K562 (cell line): ENCODE results near the gene IQUB. TPM values are rescaled to one million over a fixed set of nuclear protein-coding genes. Genes with fewer than 3 reads are reported as not detected.

Source experiments
- ATF3 ChIP-seq, 2 experiments: fragments of 450-650 bp in 1 of 2; sonication (generic) in 1 of 2; formaldehyde crosslinking in 1 of 2; IDR thresholded peaks in 1 of 2; conservative IDR thresholded peaks in 1 of 2; 2 replicates each; pipeline versions ENCODE4 v1.6.1 to v1.8.1; 2016 to 2023; ENCODE audit warnings: mild to moderate bottlenecking in 2 of 2, moderate library complexity in 2 of 2, inconsistent platforms in 1 of 2, missing genetic modification reagents in 1 of 2
- DNMT1 ChIP-seq: fragments of 450-650 bp; IDR thresholded peaks from 2 replicates; pipeline ENCODE4 v1.6.1; 2016; ENCODE audit warnings: antibody characterized with exemption, mild to moderate bottlenecking
- HMG20A ChIP-seq: fragments of 450-650 bp; formaldehyde crosslinking; conservative IDR thresholded peaks from 2 replicates; pipeline ENCODE4 v1.4.0; 2020; ENCODE audit warnings: mild to moderate bottlenecking, mixed read lengths
- HMGN3 ChIP-seq: IDR thresholded peaks from 2 replicates; pipeline ENCODE4 v1.6.1; 2011; ENCODE audit warnings: borderline replicate concordance, low read depth, mild to moderate bottlenecking, mixed read lengths, low read length; ENCODE audit not compliant: insufficient read length; ENCODE audit errors: extremely low read depth
- KLF16 ChIP-seq: IDR thresholded peaks from 2 replicates; pipeline ENCODE4 v1.6.1; 2016; ENCODE audit warnings: antibody characterized with exemption
- MGA ChIP-seq: fragments of 450-650 bp; IDR thresholded peaks from 2 replicates; pipeline ENCODE4 v1.6.1; 2016; ENCODE audit warnings: mild to moderate bottlenecking, moderate library complexity
- NFYB ChIP-seq: IDR thresholded peaks from 2 replicates; pipeline ENCODE4 v1.6.1; 2011; ENCODE audit warnings: mild to moderate bottlenecking, moderate library complexity; ENCODE audit not compliant: insufficient read length; ENCODE audit errors: extremely low read depth
- TAF7 ChIP-seq: fragments of 450-650 bp; IDR thresholded peaks from 2 replicates; pipeline ENCODE4 v1.6.1; 2016; ENCODE audit warnings: missing genetic modification characterization, missing compliant biosample characterization
- USF1 ChIP-seq: sonication (generic); formaldehyde crosslinking; IDR thresholded peaks from 2 replicates; pipeline ENCODE4 v1.9.0; 2022; ENCODE audit warnings: mild to moderate bottlenecking, missing genetic modification reagents
- polyA plus RNA-seq, 8 experiments: library from polyadenylated mRNA; depleted of rRNA in 4 of 8; stranded (reverse) in 5 of 8; unstranded in 3 of 8; fragments of >200 nt; fragmentation: Nextera tagmentation in 2 of 8; fragmentation: Illumina TruSeq in 1 of 8; extraction: Ambion mirVana in 2 of 8; extraction: Trizol in 1 of 8; gene quantifications; 2 replicates each; pipeline versions ENCODE4 v1.2.1 to v1.2.3, GENCODE V29; 2011 to 2014; ENCODE audit warnings: inconsistent platforms in 1 of 8, missing spikeins in 1 of 8
- total RNA-seq, 7 experiments: library from RNA; depleted of rRNA in 6 of 7; stranded (reverse); fragments of >200 nt in 6 of 7; fragmentation: Illumina TruSeq in 2 of 7; extraction: Trizol in 2 of 7; gene quantifications; 2 replicates each; pipeline versions ENCODE4 v1.2.1 to v1.2.3, GENCODE V29; 2011 to 2021; ENCODE audit warnings: low replicate concordance in 1 of 7
- TF ChIP-seq, protein P1 (sequence below): fragments of 450-650 bp; IDR thresholded peaks from 2 replicates; pipeline ENCODE4 v1.6.1; 2016; ENCODE audit warnings: mild to moderate bottlenecking
- TF ChIP-seq, protein P2 (sequence below), 2 experiments: fragments of 450-650 bp in 1 of 2; sonication (generic) in 1 of 2; formaldehyde crosslinking; conservative IDR thresholded peaks; 2 replicates each; pipeline versions ENCODE4 v1.4.0 to v1.8.1; 2020 to 2022; ENCODE audit warnings: mild to moderate bottlenecking in 1 of 2, missing genetic modification reagents in 1 of 2

IQUB gene
- total and polyA plus RNA-seq, 9 of the 15 experiments (the other 6 are each of a cell fraction or from before 2014, with no cell fraction given), result 0.62 to 2.6 (median 1.4) TPM

DNA sequence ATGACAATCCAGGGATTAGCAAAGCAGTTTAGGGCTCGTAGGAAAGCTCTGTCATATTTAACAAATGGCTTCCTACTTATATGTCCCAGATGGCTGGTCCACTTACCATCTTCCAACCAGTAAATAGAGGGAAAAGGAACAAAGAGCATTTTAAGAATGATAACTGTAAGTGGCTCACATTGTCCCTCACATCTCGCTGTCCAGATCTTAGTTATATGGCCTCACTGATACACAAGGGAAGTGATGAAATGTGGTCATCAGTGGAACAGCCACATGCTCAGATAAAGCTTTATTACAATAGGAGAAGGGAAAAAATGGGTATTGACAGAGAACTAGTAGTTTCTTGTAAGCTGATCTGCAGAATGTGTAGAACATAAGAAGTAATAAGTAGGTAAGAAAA lies 35.8 kb downstream of the IQUB start (continued):
- TF ChIP-seq MGA (peak; percentile 87), KLF16 (no peak), USF1 (CRISPR knock-in tag) (no peak), DNMT1 (no peak), TAF7 (tag) (no peak), NFYB (no peak), HMG20A (CRISPR knock-in tag) (no peak), ATF3 (IDR thresholded peaks at IDR 0.05) (peak; percentile 85), ATF3 (CRISPR knock-in tag; conservative IDR thresholded peaks at IDR 0.05) (no peak), HMGN3 (no peak)
- TF ChIP-seq, protein P1, sequence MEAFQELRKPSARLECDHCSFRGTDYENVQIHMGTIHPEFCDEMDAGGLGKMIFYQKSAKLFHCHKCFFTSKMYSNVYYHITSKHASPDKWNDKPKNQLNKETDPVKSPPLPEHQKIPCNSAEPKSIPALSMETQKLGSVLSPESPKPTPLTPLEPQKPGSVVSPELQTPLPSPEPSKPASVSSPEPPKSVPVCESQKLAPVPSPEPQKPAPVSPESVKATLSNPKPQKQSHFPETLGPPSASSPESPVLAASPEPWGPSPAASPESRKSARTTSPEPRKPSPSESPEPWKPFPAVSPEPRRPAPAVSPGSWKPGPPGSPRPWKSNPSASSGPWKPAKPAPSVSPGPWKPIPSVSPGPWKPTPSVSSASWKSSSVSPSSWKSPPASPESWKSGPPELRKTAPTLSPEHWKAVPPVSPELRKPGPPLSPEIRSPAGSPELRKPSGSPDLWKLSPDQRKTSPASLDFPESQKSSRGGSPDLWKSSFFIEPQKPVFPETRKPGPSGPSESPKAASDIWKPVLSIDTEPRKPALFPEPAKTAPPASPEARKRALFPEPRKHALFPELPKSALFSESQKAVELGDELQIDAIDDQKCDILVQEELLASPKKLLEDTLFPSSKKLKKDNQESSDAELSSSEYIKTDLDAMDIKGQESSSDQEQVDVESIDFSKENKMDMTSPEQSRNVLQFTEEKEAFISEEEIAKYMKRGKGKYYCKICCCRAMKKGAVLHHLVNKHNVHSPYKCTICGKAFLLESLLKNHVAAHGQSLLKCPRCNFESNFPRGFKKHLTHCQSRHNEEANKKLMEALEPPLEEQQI, result peak; percentile 64; the same call in 1 of the 2 replicates
- TF ChIP-seq, protein P2, sequence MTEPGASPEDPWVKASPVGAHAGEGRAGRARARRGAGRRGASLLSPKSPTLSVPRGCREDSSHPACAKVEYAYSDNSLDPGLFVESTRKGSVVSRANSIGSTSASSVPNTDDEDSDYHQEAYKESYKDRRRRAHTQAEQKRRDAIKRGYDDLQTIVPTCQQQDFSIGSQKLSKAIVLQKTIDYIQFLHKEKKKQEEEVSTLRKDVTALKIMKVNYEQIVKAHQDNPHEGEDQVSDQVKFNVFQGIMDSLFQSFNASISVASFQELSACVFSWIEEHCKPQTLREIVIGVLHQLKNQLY (CRISPR knock-in tag; conservative IDR thresholded peaks at IDR 0.05), result no peak
